ENCODE results near the gene MAN1C1. TPM values are rescaled to one million over a fixed set of nuclear protein-coding genes. Genes with fewer than 3 reads are reported as not detected.

The MAN1C1 gene
- total RNA-seq, 1 experiment from 2014 or later = 0.11 TPM

DNA sequence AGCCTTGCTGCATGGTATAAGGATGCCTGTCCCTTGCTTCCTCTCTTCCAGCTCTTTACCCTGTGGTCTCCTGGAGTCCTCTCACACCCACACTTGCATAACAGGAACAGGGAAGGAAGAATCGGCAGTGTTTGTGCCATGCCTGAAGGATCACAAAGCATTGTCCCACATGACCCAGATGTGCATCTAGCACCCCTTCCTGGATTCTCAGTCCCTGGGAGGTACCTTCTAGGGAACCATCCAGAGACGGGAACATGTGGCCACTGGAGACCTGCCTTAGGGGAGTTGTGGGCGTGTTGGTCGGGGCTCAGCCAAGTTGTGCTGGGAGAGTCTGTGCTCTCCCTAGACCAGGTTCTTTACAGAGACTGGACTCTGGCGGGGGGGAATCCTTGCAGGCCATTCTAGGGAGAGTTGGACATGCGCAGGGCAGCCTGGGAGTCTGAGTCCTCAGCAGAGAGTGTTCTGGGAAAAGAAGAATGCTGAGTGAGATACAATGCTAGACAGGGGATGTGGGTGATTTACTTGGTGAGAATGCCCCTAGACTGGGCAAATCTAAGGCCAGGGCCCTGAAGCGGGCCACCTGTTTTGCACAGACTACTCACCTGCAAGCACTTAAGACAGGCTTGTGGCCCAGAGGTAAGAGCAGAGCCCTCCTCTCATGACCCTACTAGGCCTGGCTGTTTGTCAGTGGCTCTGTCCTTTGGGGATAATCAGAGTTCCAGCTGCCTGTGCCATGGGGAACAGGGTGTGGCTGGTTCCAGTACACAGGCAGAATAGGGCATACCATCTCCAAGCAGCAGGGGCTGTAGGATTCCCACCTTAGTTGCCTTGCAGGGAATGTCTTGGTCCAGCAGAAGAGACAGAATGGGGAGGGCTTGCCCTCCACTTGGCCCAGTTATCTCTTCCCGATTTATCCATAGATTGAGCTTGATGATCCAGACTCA lies 89.8 kb downstream of the MAN1C1 start:
- H3K4me1 ChIP-seq (ENCODE audit: insufficient read depth, low read length) = peaks cover 37% of the 10 kb centered on the region
- H4K20me1 ChIP-seq (ENCODE audit: low read length) = no peaks in the 10 kb centered on the region
- no peak for ATAC-seq
- no peak overlapping the region for H3K4me3 ChIP-seq (ENCODE audit: low read length)
- H3K27ac ChIP-seq (ENCODE audit: low read length) = no peak overlapping the region
- no peaks in the 10 kb centered on the region for H3F3A ChIP-seq (ENCODE audit: low read length, unreplicated experiment)
- H3K27me3 ChIP-seq (ENCODE audit: low read length) = no peaks in the 10 kb centered on the region
- H3K36me3 ChIP-seq (ENCODE audit: low read depth, low read length) = no peaks in the 10 kb centered on the region
- intact Hi-C loops (cut with micrococcal nuclease) = no loop called here
- H2AFZ ChIP-seq (ENCODE audit: low read length) = no peak overlapping the region
- no peak overlapping the region for H3K4me2 ChIP-seq (ENCODE audit: low read length)
- no peaks in the 10 kb centered on the region for H3K9me3 ChIP-seq (ENCODE audit: low read length)
- POLR2A ChIA-PET (ENCODE audit: unreplicated experiment) = no interaction called here
- no TSS peak for BruUV-seq (replicated peaks)
- H3K9ac ChIP-seq (ENCODE audit: low read length) = no peak overlapping the region
- CTCF ChIA-PET = no interaction called here
- no peak for DNase-seq
- no peaks in the 10 kb centered on the region for H3K79me2 ChIP-seq (ENCODE audit: low read length)
- TF ChIP-seq EZH2phosphoT487 (IDR thresholded peaks at IDR 0.05; ENCODE audit: borderline replicate concordance, low read length) = no peak
- TF ChIP-seq, protein P1, sequence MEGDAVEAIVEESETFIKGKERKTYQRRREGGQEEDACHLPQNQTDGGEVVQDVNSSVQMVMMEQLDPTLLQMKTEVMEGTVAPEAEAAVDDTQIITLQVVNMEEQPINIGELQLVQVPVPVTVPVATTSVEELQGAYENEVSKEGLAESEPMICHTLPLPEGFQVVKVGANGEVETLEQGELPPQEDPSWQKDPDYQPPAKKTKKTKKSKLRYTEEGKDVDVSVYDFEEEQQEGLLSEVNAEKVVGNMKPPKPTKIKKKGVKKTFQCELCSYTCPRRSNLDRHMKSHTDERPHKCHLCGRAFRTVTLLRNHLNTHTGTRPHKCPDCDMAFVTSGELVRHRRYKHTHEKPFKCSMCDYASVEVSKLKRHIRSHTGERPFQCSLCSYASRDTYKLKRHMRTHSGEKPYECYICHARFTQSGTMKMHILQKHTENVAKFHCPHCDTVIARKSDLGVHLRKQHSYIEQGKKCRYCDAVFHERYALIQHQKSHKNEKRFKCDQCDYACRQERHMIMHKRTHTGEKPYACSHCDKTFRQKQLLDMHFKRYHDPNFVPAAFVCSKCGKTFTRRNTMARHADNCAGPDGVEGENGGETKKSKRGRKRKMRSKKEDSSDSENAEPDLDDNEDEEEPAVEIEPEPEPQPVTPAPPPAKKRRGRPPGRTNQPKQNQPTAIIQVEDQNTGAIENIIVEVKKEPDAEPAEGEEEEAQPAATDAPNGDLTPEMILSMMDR (conservative IDR thresholded peaks at IDR 0.05; ENCODE audit: low read depth, low read length) = no peak
- TF ChIP-seq EZH2 (IDR thresholded peaks at IDR 0.05; ENCODE audit: low read length, unreplicated experiment) = no peak
- no peaks in the 10 kb centered on the region for H3K9me2 ChIP-seq (replicated peaks; ENCODE audit: low read length)

DNA sequence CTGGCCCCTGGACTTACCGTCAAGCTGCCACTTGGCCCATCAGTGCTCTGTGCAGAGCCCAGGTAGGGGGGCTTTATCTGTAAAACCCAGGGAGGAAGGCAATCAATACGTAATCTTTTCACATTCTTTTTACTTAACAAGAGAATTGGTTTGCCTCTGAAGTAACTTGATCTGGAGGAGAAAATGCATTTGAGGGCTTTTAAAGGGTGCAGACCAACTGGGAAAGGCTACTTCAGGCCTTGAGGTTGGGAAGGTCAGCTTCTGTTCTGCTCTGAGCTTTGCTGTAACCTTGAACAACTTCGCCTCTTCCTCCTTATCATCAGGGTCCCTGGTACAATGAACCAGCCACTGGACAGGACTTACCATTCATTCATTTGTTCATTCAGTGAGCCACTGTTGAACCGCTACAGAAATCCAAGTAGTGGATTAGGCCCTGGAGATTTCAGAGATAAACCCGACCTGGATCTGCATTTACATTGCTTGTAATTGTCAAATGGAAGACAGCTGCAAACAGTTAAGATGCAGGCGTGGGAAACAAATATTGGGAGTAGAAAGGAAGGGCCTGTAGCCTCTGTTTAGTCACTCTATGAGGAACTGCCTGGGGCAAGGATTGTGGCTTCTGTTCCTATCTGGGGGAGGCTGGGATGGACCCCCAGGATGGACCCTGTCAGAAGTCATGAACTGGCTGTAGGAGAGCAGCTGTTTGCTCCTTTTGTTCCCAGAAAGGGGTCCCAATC lies 90.9 kb downstream of the MAN1C1 start:
- TF ChIP-seq EZH2 (IDR thresholded peaks at IDR 0.05; ENCODE audit: low read length, unreplicated experiment) (no peak), EZH2phosphoT487 (IDR thresholded peaks at IDR 0.05; ENCODE audit: borderline replicate concordance, low read length) (no peak)
- TF ChIP-seq, protein P1 (conservative IDR thresholded peaks at IDR 0.05; ENCODE audit: low read depth, low read length) = no peak
- H3K4me3 ChIP-seq (ENCODE audit: low read length) = no peak overlapping the region
- peak overlapping the region; percentile 39; the same call in 1 of the 2 replicates for H3K9ac ChIP-seq (ENCODE audit: low read length)
- no peaks in the 10 kb centered on the region for H3K9me3 ChIP-seq (ENCODE audit: low read length)
- no peaks in the 10 kb centered on the region for H3F3A ChIP-seq (ENCODE audit: low read length, unreplicated experiment)
- no peaks in the 10 kb centered on the region for H4K20me1 ChIP-seq (ENCODE audit: low read length)
- ATAC-seq (no peak), DNase-seq (peak; percentile 57)
- CTCF ChIA-PET = no interaction called here
- intact Hi-C loops (cut with micrococcal nuclease) = no loop called here
- H3K79me2 ChIP-seq (ENCODE audit: low read length) = no peaks in the 10 kb centered on the region
- no TSS peak for BruUV-seq (replicated peaks)
- no peaks in the 10 kb centered on the region for H3K27me3 ChIP-seq (ENCODE audit: low read length)
- no peaks in the 10 kb centered on the region for H3K9me2 ChIP-seq (replicated peaks; ENCODE audit: low read length)
- peak overlapping the region; percentile 78 for H3K27ac ChIP-seq (ENCODE audit: low read length)
- H3K4me2 ChIP-seq (ENCODE audit: low read length) = peak overlapping the region; percentile 64
- peaks cover 47% of the 10 kb centered on the region for H3K4me1 ChIP-seq (ENCODE audit: insufficient read depth, low read length)
- H2AFZ ChIP-seq (ENCODE audit: low read length) = peak overlapping the region; percentile 57; the same call in 1 of the 2 replicates
- no peaks in the 10 kb centered on the region for H3K36me3 ChIP-seq (ENCODE audit: low read depth, low read length)
- POLR2A ChIA-PET (ENCODE audit: unreplicated experiment) = no interaction called here
